Osteocyte (in vitro differentiated cells): Measurements from ENCODE around the gene CATSPERD. TPM values are rescaled to one million over a fixed set of nuclear protein-coding genes. Genes with fewer than 3 reads are reported as not detected.
"Not testable (repeated sequence)": the region's sequence is repeated elsewhere in the genome, so short reads cannot be mapped to it uniquely, and the experiment has no call there.

Experiments used
- DNase-seq: peaks from one replicate; pipeline ENCODE4 v3.0.0; 2021; ENCODE audit warnings: mixed read lengths; ENCODE audit not compliant: unreplicated experiment; ENCODE audit errors: extremely low spot score
- H3K27ac Mint-ChIP-seq: one replicate; pipeline ENCODE4 v1.8.0; 2021; ENCODE audit warnings: mild to moderate bottlenecking, mixed read lengths; ENCODE audit not compliant: unreplicated experiment
- H3K27me3 Mint-ChIP-seq: one replicate; pipeline ENCODE4 v1.8.0; 2021; ENCODE audit warnings: mixed read lengths; ENCODE audit not compliant: unreplicated experiment
- H3K36me3 Mint-ChIP-seq: one replicate; pipeline ENCODE4 v1.8.0; 2021; ENCODE audit warnings: mixed read lengths; ENCODE audit not compliant: unreplicated experiment
- H3K4me1 Mint-ChIP-seq: one replicate; pipeline ENCODE4 v1.8.0; 2021; ENCODE audit warnings: mixed read lengths; ENCODE audit not compliant: unreplicated experiment
- H3K4me3 Mint-ChIP-seq: one replicate; pipeline ENCODE4 v1.8.0; 2021; ENCODE audit warnings: mild to moderate bottlenecking, moderate library complexity, mixed read lengths; ENCODE audit not compliant: unreplicated experiment
- H3K9me3 Mint-ChIP-seq: one replicate; pipeline ENCODE4 v1.8.0; 2021; ENCODE audit warnings: mixed read lengths; ENCODE audit not compliant: unreplicated experiment
- CTCF ChIP-seq: fragments of 200-600 bp; sonication (generic); IDR thresholded peaks from 2 replicates; pipeline ENCODE4 v1.5.0; 2021; ENCODE audit warnings: antibody characterized with exemption, mild to moderate bottlenecking, moderate library complexity
- total RNA-seq: library from RNA; stranded (reverse); gene quantifications from 2 replicates; pipeline ENCODE4 v1.2.1, GENCODE V29; 2021

Gene CATSPERD
- total RNA-seq, 1 donor from 2014 or later = not detected

- H3K4me1 Mint-ChIP-seq = no peaks in the 10 kb centered on the region
- H3K36me3 Mint-ChIP-seq = no peaks in the 10 kb centered on the region
- no peaks in the 10 kb centered on the region for H3K9me3 Mint-ChIP-seq
- TF ChIP-seq CTCF = no peak
- no peak overlapping the region for H3K4me3 Mint-ChIP-seq
- DNase-seq = no peak
- H3K27me3 Mint-ChIP-seq = no peaks in the 10 kb centered on the region
- H3K27ac Mint-ChIP-seq = no peak overlapping the region
Observed at GRCh38 chr19:5774921-5775320, 54.5 kb downstream of the CATSPERD start.

GRCh38 chr19:5775668-5776309 lies 55.4 kb downstream of the CATSPERD start:
- Mint-ChIP-seq H3K4me3 (no peak overlapping the region), H3K36me3 (no peaks in the 10 kb centered on the region), H3K4me1 (no peaks in the 10 kb centered on the region), H3K9me3 (no peaks in the 10 kb centered on the region), H3K27ac (no peak overlapping the region), H3K27me3 (no peaks in the 10 kb centered on the region)
- TF ChIP-seq CTCF = no peak
- no peak for DNase-seq

GRCh38 chr19:5778402-5778801 lies 58.0 kb downstream of the CATSPERD start:
- no peaks in the 10 kb centered on the region for H3K27me3 Mint-ChIP-seq
- no peak overlapping the region for H3K4me3 Mint-ChIP-seq
- TF ChIP-seq CTCF = no peak
- no peak for DNase-seq
- no peaks in the 10 kb centered on the region for H3K4me1 Mint-ChIP-seq
- no peaks in the 10 kb centered on the region for H3K9me3 Mint-ChIP-seq
- no peak overlapping the region for H3K27ac Mint-ChIP-seq
- no peaks in the 10 kb centered on the region for H3K36me3 Mint-ChIP-seq

GRCh38 chr19:5780916-5781315 lies 60.5 kb downstream of the CATSPERD start:
- not testable (repeated sequence) for H3K27ac Mint-ChIP-seq, H3K4me3 Mint-ChIP-seq, H3K36me3 Mint-ChIP-seq, H3K27me3 Mint-ChIP-seq, H3K9me3 Mint-ChIP-seq, H3K4me1 Mint-ChIP-seq, DNase-seq

- H3K4me1 Mint-ChIP-seq = no peaks in the 10 kb centered on the region
- no peak for DNase-seq
- H3K9me3 Mint-ChIP-seq = no peaks in the 10 kb centered on the region
- no peak for TF ChIP-seq CTCF
- H3K36me3 Mint-ChIP-seq = peaks cover 7% of the 10 kb centered on the region
- no peak overlapping the region for H3K27ac Mint-ChIP-seq
- H3K4me3 Mint-ChIP-seq = no peak overlapping the region
- no peaks in the 10 kb centered on the region for H3K27me3 Mint-ChIP-seq
Observed at GRCh38 chr19:5782322-5782721, 61.9 kb downstream of the CATSPERD start.
